Measurements from ENCODE around the gene TMEM72.

DNA sequence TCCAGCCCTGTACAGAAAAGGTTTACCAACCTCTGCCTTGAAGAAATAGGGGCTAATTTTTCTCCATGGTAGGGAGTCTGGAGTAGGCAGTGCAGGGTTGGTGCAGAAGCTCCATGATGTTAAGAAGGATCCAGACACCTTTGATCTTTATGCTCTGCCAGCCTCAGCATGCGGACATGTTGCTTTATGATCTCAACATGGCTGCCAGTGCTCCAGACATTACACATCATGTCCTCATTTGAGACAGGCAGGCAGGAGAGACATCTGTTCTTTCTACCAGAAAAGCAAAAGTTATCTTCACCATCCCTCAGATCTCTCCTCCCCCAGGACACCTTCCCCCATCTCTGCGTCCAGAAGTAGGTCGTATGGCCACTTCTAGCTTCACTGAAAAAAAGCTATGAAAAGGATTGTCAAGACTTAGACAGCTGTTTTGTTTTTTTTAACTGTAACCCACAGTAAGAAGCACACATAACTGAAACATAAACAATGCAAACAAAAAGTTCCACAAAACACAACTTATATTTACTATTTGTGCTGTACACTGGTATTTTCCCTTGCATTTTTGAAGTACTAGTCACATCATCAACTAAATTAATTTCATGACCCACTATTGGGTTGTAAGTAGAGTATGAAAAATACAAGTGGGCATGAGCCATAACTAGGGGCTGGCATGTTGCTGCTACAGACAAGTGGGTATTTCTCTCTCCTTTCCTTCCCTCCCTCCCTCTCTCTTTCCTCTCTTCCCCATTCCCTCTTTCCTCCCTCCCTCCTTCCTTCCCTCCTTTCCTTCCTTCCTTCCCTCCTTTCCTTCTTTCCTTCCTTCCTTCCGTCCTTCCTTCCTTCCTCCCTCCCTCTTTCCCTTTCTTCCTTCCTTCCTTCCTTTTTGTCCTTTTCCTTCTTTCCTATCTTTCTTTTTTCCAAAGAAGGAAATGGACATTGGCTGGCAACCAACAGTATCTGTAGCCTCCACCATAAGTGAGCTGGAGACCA is 45.9 kb downstream of the TMEM72 start:
- TF ChIP-seq, protein P1, sequence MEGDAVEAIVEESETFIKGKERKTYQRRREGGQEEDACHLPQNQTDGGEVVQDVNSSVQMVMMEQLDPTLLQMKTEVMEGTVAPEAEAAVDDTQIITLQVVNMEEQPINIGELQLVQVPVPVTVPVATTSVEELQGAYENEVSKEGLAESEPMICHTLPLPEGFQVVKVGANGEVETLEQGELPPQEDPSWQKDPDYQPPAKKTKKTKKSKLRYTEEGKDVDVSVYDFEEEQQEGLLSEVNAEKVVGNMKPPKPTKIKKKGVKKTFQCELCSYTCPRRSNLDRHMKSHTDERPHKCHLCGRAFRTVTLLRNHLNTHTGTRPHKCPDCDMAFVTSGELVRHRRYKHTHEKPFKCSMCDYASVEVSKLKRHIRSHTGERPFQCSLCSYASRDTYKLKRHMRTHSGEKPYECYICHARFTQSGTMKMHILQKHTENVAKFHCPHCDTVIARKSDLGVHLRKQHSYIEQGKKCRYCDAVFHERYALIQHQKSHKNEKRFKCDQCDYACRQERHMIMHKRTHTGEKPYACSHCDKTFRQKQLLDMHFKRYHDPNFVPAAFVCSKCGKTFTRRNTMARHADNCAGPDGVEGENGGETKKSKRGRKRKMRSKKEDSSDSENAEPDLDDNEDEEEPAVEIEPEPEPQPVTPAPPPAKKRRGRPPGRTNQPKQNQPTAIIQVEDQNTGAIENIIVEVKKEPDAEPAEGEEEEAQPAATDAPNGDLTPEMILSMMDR (IDR thresholded peaks at IDR 0.05), result no peak
- no peak for TF ChIP-seq POLR2A (IDR thresholded peaks at IDR 0.05)

Measured in lower leg skin (tissue), 3 donors.